Measurements from ENCODE around the gene ZMAT5.

Gene ZMAT5

GRCh38 chr22:29684244-29684643, 82.6 kb downstream of the ZMAT5 start:
- H3K27me3 Mint-ChIP-seq (ENCODE audit: low read depth) = no peaks in the 10 kb centered on the region
- H3K4me1 Mint-ChIP-seq = peaks cover 25% of the 10 kb centered on the region
- peaks cover 52% of the 10 kb centered on the region for H3K36me3 Mint-ChIP-seq (ENCODE audit: low read depth)
- H3K4me3 Mint-ChIP-seq = no peak overlapping the region
- no peak overlapping the region for H3K27ac Mint-ChIP-seq
- H3K9me3 Mint-ChIP-seq = no peaks in the 10 kb centered on the region
- no peak for TF ChIP-seq CTCF (IDR thresholded peaks at IDR 0.05; ENCODE audit: unreplicated experiment in 3 of 3)

- H3K27me3 Mint-ChIP-seq (ENCODE audit: low read depth) = no peaks in the 10 kb centered on the region
- no peaks in the 10 kb centered on the region for H3K9me3 Mint-ChIP-seq
These were observed 83.3 kb downstream of the ZMAT5 start for GRCh38 chr22:29683536-29683935.

More at GRCh38 chr22:29683536-29683935, 83.3 kb downstream of the ZMAT5 start:
- peaks cover 20% of the 10 kb centered on the region for H3K4me1 Mint-ChIP-seq
- no peak overlapping the region for H3K4me3 Mint-ChIP-seq
- TF ChIP-seq CTCF (IDR thresholded peaks at IDR 0.05; ENCODE audit: unreplicated experiment in 3 of 3) = no peak
- peaks cover 54% of the 10 kb centered on the region for H3K36me3 Mint-ChIP-seq (ENCODE audit: low read depth)
- H3K27ac Mint-ChIP-seq = no peak overlapping the region

Measured in nephron (organoid).